HG02763 (cell line): ENCODE data around the gene TGM2.

Source experiments
- ATAC-seq: cut with Tn5 transposase; IDR thresholded peaks from one replicate; pipeline ENCODE4 v1.9.1; 2021; ENCODE audit warnings: mild to moderate bottlenecking, moderate library complexity; ENCODE audit not compliant: unreplicated experiment

Gene TGM2

DNA sequence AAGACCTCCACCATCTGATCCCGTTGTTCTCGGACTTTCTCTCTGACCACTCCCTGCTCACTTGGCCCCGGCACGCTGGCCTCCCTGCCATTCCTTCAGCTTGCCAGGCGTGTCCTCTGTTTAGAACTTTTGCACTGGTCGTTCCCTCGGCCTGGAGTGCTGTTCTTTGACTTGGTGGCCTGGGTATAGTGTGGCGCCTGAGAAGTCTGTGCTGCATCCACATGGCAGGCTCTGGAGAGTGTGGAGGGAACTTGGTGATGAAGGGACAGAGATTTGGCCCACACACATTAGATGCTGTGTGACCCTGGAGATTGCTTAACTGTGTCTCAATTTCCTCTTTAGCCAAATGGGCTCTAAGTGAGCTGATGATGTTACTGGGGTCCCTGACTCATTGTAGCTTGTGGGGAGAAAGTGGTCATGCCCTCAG, 13.0 kb upstream of the TGM2 start:
- ATAC-seq: no peak

DNA sequence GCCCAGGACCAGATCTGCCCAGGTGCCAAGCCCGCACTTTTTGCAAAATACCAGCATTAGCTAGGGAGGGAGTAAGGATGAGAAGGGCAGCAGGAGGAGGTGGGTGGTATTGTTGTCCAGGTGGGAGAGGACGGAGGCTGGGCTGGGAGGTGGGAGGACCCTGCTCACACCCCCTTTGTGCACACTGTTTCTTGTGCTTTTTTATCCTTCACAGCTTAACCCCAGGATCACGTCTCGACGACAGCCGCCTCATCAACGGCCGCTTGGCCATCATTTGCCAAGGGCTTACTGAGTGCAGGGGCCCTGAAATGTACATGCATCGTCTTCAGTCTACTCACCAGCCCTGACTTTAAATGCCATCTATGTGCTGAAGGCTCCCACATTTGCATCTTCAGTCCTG, 12.1 kb upstream of the TGM2 start:
- ATAC-seq: no peak

DNA sequence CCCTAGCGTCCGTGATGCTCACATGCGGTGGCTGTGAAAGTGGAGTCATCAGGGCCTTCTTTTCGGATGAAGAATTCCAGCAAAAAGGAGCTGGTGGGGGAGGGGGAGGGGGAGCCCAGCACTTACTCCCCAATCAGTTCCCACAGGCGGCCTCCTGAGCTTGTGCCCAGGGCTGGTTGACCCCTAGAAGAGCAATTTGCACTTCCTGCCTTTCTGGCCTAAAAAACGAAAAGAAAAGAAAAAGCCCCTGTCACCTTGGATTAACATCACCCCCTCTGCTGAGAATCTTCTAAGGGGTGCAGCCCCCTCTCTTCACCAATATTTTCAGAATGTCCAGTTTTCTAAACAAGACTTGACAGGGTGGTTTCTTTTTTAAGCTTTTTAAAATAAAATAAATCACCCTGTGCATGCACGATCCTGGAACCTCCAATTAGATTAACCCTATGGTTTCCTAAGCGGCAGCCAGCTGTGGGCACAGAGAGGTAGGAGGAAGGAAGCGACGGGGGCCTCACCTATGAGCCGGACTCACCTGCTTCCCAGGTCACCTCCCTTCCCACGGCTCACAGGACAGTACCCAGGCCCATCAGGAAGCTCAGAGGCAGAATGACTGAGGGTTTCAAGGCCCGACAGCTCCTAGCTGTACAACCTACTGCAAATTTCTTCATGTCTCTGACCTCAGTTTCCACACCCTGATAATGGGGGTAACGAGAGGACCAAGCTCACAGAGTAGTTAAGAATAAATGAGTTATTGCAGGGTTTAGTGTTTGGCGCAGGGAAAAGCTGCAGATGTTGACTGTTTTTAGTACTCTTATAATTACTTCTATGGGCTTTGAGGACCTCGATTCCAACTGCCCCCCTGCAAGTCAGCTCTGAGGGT, 10.5 kb upstream of the TGM2 start:
- ATAC-seq: no peak

DNA sequence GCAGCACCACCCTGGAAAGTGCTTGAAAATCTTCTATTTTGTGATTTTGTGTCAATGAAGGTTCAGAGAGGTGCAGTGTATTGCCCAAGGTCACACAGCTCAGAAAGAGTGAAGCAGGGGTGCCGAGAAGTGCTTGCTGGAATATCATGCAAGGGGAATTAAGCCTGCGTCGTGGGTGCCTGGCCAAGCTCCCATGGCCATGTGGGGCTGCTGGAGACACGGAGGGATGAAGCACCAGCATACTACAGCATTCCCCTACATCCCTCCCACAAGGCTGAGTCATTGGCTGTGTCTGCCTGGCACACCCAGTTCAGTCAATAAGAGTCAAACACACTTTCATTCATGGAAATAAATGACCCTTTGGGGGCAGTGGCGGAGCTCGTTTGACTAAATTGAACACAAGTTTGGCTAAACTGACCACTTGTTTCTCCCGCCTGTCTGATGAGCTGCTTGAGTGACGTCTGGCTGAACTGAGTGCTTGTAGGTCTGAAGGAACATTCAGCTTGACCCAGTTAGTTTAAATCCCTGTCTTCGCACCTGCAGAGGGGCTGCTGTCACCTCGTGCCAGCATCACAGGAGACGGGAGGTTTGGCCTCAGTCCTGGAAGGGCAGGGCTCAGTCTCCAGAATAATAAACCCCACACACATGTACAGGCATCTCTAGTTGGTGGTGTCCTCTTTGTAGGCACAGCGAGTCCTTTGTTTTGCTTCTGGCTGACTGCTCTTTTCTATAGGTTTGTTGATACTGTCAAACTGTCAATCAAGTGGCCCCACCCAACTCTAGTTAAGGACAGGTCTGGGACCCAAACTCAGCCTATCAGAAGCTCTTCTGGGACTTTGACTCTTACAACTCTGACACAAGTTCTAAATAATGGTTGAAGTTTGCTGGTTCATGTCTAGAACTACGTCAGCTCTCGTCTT, 8.4 kb upstream of the TGM2 start:
- no peak for ATAC-seq

DNA sequence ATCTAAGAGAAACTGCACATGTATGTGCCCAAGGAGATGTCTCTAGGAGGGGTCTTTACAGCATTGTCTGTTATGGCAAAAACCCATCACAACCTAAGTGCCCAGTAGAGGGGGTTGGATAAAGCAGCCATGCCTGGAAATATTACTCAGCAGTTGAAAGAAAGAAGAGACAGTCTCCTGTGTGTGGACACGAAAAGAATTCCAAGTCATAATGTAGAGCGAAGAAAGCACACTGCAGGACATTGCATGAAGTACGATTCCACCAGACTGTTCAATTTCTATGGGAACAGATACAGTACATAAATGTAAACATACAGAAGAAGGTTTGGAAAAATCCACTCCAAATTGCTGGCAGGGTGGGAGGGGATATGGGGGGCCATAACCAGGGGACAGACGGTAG, 7.3 kb upstream of the TGM2 start:
- ATAC-seq: no peak

DNA sequence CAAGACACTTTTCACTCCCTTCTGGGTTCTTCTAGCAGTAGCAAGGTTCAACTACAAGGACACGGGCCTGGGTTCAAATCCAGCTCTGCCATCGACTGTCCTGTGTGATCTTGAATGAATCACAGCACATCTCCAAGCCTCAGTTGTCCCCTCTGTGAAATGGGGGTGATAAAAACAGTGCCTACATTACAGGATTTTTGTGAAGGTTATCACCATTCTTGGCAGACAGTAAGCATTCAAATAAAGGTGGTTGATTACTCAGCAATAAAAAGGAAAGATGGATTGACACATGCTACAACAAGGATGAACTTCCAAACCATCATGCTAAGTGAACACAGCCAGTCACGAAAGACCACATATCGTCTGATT, 6.6 kb upstream of the TGM2 start:
- ATAC-seq: no peak

DNA sequence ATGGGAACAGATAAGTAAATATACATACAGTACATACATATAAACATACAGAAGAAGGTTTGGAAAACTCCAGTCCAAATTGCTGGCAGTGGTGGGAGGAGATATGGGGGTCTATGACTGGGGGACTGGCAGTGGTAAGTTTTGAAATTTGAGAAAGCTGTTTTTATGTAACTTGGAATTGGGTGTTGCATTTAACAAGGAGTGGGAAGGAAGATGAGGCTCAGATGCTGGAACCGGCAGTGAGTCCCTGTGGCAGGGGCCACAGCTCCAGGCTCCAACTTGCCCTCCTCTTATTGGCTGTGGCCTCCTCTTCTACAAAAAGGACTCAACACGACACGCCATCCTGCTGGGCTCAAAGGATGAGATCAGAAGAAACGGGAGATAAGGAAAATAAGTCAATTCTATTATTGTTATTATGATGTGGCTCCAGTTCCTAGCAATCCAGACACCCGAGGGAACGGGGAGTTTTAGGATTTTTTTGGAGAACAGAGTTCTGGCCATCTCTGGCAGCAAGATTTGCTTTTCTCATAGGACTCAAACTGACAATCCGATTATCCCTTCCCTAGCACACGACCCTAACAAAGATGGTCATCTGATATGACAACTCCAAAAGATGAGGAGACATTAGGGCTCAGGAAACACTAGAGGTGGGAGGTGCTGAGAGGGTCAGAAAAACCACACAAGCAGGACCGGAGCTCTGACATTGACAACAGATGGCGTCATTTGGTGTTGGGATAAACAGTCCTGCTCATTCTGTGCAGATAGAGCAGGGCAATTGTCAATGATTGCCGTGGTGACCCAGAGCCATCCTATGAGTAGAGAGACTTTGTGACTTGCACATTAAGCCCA, 6.0 kb upstream of the TGM2 start:
- no peak for ATAC-seq

DNA sequence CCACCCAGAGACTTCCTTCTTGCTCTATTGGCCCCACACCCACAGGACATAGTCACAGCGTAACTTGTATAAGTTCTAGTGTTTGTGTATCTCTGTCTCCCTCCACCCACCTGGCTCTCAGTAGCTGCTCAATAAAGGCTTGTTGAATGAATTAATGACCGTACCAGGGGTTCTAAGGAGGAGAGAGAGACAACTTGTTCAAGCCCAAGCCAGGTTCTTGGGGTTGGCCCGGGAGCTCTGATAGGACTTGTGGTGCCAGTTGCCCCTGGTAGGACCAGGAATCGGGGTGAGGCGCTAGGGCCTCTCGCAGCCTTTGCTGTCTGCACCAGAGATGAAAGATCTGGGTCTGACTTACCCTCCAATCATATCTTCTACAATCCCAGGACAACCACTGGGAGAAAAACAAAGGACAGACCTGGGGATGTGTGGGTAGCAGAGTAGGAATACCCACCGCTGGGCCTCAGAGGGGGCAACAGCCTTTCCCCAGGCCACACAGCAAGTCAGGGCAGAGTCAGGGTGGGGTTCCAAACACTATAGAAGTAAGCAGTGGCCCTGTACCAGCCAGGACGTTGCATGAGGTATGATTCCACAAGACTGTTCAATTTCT, 5.3 kb upstream of the TGM2 start:
- ATAC-seq: no peak

DNA sequence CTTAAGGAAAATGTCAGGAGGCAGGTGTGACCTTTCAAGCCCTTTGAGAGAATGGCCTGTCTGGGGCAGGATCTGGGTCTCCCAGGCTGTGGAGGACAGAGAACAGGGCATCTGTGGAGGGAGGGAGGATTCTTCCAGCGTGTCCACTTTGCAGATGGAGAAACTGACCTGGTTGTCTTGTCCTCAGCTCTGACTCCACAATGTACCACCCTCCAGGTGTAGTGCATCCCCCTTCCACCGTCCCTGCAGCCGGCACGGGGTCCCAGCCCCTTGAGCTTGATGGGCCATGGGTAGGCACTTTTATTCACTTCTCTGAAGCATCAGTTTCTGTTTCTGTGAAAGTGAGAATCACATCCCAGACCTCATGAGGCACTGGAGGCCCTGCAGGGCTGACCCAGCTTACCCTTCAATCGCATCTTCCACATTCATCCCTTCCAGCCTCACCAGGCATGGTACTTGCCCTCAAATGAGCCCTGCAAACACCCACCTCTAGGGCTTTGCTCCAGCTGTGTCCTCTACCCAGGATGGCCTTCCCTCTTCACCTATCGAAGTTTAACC, 4.6 kb upstream of the TGM2 start:
- no peak for ATAC-seq

DNA sequence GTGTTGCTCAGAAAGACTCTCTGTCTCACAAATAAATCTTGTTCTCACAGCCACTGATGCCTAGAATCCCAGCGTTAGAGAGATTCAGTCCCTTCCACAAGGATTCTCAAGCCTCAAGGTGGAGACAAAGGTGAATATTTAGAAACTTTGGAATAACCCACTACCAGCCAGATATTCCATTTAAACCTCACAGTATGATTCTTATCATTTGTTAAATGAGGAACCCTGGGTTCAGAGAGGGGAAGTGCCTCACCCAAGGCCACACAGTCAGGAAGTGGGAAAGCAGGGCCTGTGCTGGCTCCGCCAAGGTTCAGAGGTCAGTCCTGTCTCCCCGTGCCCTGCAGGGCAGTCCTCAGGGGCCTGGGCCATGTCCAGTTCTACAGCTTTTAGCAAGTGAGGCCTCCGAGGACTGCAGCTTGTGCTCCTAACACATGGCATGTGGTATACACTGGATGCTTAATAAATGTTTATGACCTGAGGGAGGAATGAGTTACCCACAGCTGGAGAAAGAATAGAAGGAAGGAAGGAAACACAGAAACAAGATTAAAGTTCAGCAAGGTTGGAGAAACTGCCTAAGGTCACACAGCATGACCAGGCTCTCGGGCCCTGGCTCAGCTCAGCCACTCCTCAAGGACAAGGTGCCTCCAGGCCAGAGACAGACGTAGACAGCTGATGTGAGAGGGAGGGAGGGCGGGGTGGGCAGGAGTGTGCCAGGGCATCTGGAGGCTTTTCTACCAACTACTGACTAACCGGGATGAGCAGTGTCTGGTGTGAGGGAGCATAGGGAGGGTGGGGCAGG, 3.9 kb upstream of the TGM2 start:
- ATAC-seq: no peak

DNA sequence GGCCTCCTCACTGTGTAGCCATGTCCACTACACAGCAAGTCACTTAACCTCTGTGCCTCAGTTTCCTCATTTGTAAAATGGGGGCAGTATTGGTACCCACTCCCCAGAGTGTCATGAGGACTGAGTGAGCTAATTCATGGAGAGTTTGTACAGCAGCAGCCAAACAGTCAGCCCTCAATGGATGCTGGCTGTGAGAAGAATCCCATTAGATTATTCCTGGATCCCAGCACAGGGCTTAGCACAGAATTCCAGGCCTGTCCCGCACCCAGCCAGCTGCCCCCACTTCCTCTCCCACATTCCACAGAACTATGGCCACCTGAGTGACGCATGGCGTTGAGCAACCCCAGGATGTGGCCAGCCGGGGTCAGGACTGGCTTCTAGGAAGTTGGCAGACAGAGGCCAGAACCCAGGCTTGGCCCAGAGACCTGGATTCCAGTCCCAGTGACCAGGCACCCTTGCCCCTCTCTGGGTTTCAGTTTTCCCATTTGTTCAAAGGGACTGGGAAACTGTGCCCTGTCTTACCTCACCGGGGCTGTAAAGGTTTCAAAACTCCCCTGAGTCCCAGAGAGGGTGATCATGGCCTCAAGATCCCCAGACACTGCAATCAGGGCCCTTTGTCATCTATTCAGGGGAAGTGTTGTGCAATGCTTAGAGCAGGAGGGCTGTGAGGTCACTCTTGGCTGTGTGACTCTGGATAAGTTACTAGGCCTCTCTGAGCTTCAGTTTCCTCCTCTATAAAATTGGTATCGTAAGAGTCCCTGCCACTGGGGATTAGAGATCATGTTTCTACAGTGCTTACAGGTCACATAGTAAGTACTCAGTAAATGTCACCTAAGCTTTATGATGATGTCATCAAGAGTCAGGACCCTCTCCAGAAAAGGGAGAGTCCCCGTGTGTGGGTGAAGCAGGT, 3.0 kb upstream of the TGM2 start:
- ATAC-seq: no peak

DNA sequence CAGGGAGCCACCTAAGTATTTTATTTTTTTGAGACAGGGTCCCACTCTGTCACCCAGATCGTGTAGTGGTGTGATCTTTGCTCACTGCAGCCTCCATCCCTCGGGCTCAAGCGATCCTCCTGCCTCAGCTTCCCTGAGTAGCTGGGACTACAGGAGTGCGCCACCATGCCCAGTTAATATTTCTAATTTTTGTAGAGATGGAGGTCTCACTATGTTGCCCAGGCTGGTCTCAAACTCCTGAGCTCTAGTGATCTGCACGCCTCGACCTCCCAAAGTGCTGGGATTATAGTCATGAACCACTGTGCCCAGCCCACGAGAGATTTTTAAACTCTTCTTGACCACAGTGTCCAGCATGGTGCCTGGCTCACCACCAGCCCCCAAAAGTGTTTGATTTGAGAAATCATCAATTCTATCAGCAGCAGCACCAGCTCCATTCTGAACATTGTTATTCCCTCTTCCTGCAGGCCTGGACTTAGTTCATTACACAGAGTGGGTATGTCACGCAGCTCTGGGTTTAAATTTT, 2.3 kb upstream of the TGM2 start:
- no peak for ATAC-seq

DNA sequence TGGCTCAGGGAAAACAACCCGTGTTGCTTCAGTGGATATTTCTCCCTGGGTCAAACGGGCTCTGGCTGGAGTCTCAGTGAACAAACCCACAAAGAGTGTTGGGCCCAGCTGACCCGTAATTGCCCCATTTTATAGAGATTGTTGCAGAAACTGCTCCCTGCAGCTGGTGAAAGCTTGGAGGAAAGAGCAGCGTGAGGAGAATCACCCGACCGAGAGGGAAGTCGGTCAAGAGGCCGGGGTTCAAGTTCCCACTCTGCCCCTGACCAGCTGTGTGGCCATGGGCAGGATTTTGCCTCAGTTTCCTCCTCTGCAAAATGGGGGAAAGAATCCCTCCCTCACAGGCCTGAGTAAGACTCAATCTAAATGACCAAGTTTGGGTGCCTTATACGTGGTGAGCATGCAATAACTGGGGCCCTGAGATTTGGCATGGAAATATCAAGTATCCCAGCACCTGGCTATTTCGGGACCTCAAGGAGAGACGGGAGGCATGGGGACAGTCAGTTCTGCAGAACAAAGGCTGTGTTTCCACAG, 1.7 kb upstream of the TGM2 start:
- ATAC-seq: no peak

DNA sequence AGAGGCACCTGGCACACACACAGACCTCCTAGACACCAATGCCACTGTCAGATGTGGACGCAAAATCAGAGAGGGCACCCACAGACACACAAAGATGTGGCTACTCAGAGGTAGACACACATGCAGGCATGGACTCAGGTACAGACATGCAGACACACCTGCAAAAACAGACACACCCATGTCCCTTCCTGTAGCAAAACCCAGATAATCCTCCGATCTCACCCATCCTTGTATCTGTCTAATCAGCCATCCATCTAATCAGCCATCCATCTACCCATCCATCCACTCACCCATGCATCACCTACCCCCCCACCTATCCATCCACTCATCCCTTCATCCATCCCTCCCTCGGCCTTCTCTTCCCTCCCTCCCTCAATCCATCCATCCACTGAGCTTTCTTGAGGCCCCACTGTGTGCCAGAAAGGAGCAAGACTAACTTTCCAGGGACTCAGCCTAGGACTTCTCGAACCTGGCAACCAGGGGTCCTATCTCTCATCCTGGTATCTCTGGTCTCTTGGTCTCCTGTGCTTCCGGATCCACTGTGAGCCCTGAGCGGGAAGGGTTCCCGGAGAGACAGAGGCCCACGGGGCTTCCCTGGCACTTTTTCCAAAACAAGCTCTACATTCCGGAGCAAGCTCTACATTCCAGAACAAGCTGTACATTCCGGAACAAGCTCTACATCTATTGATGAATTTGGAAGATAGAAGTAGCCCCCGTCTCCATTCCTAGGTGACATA, 1.1 kb upstream of the TGM2 start:
- ATAC-seq: no peak

DNA sequence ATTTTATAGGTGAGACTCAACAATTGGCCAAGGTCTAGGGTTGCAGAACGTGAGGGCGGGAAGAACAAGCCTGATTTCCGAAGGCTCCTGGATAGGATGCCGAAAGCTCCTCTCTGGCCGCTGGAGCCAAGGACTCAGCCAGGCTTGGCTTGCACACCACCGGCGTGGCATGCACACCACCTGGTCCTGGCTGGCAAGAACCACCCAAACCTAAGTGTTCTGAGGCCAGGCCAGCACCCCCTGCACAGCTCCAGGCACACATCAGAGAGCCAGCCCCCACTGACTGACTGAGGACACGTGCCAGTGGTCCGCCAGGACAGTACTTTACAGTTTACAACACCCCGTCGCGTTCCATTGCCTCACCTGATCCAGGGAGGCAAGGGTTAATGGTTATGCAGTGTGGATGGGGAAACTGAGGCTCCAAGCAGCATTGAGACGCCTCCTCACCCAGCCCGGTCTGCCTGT, 414 bp downstream of the TGM2 start:
- ATAC-seq: no peak

DNA sequence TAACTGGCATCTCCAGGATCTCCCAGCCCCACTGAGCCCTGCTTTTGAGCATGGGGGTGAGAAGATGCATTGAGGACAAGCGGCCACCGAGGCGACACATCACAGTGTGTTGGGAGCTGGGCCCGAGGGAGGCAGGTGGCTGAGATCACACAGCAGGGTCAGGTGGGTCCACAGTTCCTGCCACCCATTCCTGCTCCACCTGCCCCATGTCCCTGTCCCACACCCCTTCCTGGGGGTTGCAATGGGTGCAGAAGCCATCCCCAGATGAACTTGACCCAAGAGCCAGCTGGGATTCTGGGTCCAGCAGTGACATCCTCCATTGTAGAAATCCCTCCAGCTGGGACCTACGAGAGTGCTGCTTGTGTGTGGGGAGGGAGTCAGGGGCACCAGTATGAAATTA, 1.0 kb downstream of the TGM2 start:
- ATAC-seq: no peak
